Lower leg skin (tissue), 4 donors: ENCODE measurements around the gene CLPTM1L. TPM values are rescaled to one million over a fixed set of nuclear protein-coding genes. Genes with fewer than 3 reads are reported as not detected.
"Not testable (repeated sequence)": the region's sequence is repeated elsewhere in the genome, so short reads cannot be mapped to it uniquely, and the experiment has no call there.

Experiments
- DNase-seq, 2 donors: peaks; one replicate each; pipeline ENCODE4 v3.0.0-alpha.2; 2019; ENCODE audit warnings: low spot score in 2 of 2
- H3K4me3 ChIP-seq: fragments of 200-600 bp; sonication (generic); 2 replicates; pipeline ENCODE4 v1.5.1; 2017; ENCODE audit warnings: mild to moderate bottlenecking, low read depth; ENCODE audit not compliant: poor library complexity, severe bottlenecking
- CTCF ChIP-seq, 3 donors: fragments of 450-650 bp; IDR thresholded peaks; one replicate each; pipeline ENCODE4 v1.5.1; 2016; ENCODE audit warnings: antibody characterized with exemption in 3 of 3, mild to moderate bottlenecking in 3 of 3, moderate library complexity in 2 of 3
- POLR2A ChIP-seq, 2 donors: fragments of 450-650 bp; IDR thresholded peaks; one replicate each; pipeline ENCODE4 v1.6.1; 2016 to 2017; ENCODE audit warnings: antibody characterized with exemption in 2 of 2, mild to moderate bottlenecking in 1 of 2, moderate library complexity in 1 of 2
- WGBS, 2 donors: methylation state at CpG; one replicate each; pipeline ENCODE4 v1.1.5; 2018; 5-methylcytosine and 5-hydroxymethylcytosine counted together
- intact Hi-C: fragments of 100-400 bp; cut with DNase I; formaldehyde crosslinking; loops from one replicate; pipeline ENCODE4 v1.15.0; 2023; ENCODE audit warnings: low total_unique reads
- total RNA-seq, 4 donors: library from RNA; depleted of rRNA; stranded (reverse); fragments of >200 nt; gene quantifications; one replicate each; pipeline ENCODE4 v1.1.0, GENCODE V29; 2016

CLPTM1L gene
- total RNA-seq, 4 donors from 2014 or later, result 82.8 to 123 (median 102) TPM

DNA sequence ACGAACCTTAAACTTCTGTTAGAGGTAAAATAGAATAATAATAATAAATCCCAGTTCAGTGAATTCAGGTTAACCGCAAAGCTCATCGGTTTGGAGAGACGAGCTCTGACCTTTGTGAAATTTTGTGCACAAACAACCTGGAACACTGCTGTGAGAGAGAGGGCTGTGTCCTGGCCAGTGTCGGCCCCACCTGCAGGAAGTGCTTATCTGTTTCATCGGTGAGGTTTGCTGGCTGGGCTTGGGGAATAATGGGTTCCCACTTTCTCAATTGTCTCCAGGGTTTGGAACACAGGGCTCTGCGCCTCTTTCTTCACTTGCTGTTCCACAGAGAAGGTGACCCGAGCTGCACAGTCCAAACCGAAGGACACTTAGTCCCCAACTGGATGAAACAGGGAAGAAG is 19.3 kb upstream of the CLPTM1L start:
- DNase-seq, result no peak
- WGBS, 2 donors, result 75 to 84% methylated on average over 9 of the region's 9 CpGs
- intact Hi-C loops, result no loop called here
- no peak for TF ChIP-seq POLR2A (IDR thresholded peaks at IDR 0.05)
- no peak for TF ChIP-seq CTCF (IDR thresholded peaks at IDR 0.05)
- H3K4me3 ChIP-seq, result no peak overlapping the region

- TF ChIP-seq CTCF (IDR thresholded peaks at IDR 0.05) (no peak), POLR2A (IDR thresholded peaks at IDR 0.05) (no peak)
- H3K4me3 ChIP-seq, result no peak overlapping the region
- 80 to 82% methylated on average over 16 of the region's 16 CpGs for WGBS, 2 donors
- intact Hi-C loops, result no loop called here
- no peak for DNase-seq
Measured at GRCh38 chr5:1363581-1363980, 18.7 kb upstream of the CLPTM1L start.

- intact Hi-C loops, result no loop called here
- TF ChIP-seq CTCF (IDR thresholded peaks at IDR 0.05), result no peak
- TF ChIP-seq POLR2A (IDR thresholded peaks at IDR 0.05), result no peak
- no peak overlapping the region for H3K4me3 ChIP-seq
- DNase-seq, result no peak
- WGBS, 2 donors, result 29 to 39% methylated on average over 6 of the region's 6 CpGs
Measured at GRCh38 chr5:1363160-1363559, 18.3 kb upstream of the CLPTM1L start.

DNA sequence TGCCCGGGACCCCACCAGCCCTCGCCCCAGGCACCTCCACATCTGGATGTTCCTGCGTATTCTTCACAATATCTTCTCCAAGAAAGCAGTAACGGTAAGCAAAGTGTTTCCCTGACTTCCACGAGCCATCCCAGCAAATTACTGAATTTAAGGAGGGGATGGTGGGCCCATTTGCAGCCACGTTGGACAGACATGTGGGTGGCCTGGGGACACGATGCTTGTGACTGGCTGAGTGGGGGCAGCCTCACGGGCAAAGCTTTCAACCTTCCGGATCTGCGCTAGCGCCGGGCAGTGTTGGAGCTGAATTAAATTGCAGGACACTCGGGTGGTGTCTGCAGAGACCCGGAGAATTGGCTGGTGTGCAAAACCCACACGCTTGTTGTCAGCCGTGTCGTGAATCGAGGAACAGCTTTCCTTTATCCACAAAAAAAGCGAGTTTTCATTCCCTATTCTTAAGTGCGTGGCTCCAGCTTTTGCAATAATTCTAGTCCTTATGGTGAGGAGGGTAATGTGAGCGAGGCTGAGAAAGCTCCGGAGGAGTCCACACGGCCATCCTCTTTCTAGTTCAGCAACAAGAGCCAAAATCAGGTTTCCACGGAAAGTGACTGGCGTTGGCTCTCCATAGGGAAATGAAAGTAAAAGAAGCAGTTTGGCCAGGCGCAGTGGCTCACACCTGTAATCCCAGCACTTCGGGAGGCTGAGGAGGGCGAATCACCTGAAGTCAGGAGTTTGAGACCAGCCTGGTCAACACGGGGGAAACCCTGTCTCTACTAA is 17.5 kb upstream of the CLPTM1L start:
- TF ChIP-seq CTCF (IDR thresholded peaks at IDR 0.05), result no peak
- TF ChIP-seq POLR2A (IDR thresholded peaks at IDR 0.05), result no peak

GRCh38 chr5:1360861-1361260 is 16.0 kb upstream of the CLPTM1L start:
- no peak for DNase-seq
- TF ChIP-seq CTCF (IDR thresholded peaks at IDR 0.05) (no peak), POLR2A (IDR thresholded peaks at IDR 0.05) (no peak)
- 66 to 74% methylated on average over 4 of the region's 4 CpGs for WGBS, 2 donors
- intact Hi-C loops, result no loop called here
- no peak overlapping the region for H3K4me3 ChIP-seq

More for the DNA sequence above, 17.5 kb upstream of the CLPTM1L start:
- intact Hi-C loops, result no loop called here
- 80 to 84% methylated on average over 29 of the region's 29 CpGs for WGBS, 2 donors
- no peak overlapping the region for H3K4me3 ChIP-seq
- DNase-seq, result no peak

- DNase-seq, intact Hi-C loops, H3K4me3 ChIP-seq: not testable (repeated sequence)
- WGBS, 2 donors, result 82 to 83% methylated on average over 7 of the region's 7 CpGs
Measured at GRCh38 chr5:1360367-1360766, 15.5 kb upstream of the CLPTM1L start.
